ENCODE measurements around the gene OR9A4.

The OR9A4 gene

GRCh38 chr7:141945356-141945755, 29.2 kb downstream of the OR9A4 start:
- in situ Hi-C loops (cut with MboI; ENCODE audit: low sequenced_read_pairs): no loop called here

GRCh38 chr7:141946796-141947195, 30.6 kb downstream of the OR9A4 start, which contains the start of gene CLEC5A:
Gene CLEC5A (minus strand): TSS chr7:141946974. CDS start chr7:141946292, 682 bp downstream.
- in situ Hi-C loops (cut with MboI; ENCODE audit: low sequenced_read_pairs): no loop called here

GRCh38 chr7:141949021-141949420, 32.8 kb downstream of the OR9A4 start:
- in situ Hi-C loops (cut with MboI; ENCODE audit: low sequenced_read_pairs): no loop called here

- in situ Hi-C loops (cut with MboI; ENCODE audit: low sequenced_read_pairs): no loop called here
These were observed 33.3 kb downstream of the OR9A4 start for GRCh38 chr7:141949451-141949850.

GRCh38 chr7:141949911-141950310, 33.7 kb downstream of the OR9A4 start:
- in situ Hi-C loops (cut with MboI; ENCODE audit: low sequenced_read_pairs): loop anchor here (25.0 kb wide), 1 partner anchor 237 kb away; no protein-coding TSS in a partner anchor

GRCh38 chr7:141950806-141951205, 34.6 kb downstream of the OR9A4 start:
- in situ Hi-C loops (cut with MboI; ENCODE audit: low sequenced_read_pairs): loop anchor here (25.0 kb wide), 1 partner anchor 236 kb away; no protein-coding TSS in a partner anchor

GRCh38 chr7:141952461-141952860, 36.3 kb downstream of the OR9A4 start:
- in situ Hi-C loops (cut with MboI; ENCODE audit: low sequenced_read_pairs): loop anchor here (25.0 kb wide), 1 partner anchor 235 kb away; no protein-coding TSS in a partner anchor

DNA sequence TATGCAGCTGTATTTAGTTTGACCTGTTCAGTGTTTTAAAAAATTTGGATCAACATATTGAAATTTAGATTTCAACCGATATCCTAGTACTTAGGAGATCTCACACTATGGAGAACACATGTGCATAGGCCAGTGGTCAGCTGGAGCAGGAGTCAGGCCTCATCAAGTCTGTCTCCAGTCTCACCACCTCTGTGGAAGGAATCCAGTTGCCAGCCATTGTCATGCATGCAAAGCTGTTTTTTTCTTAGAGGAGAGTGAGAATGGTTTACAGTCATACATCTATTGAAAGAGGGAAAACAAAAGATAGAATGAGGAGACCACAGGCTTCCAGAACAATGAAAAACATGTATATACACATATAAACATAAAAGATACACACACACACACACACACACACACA, 38.1 kb downstream of the OR9A4 start:
- in situ Hi-C loops (cut with MboI; ENCODE audit: low sequenced_read_pairs): loop anchor here (25.0 kb wide), 1 partner anchor 233 kb away; no protein-coding TSS in a partner anchor

DNA sequence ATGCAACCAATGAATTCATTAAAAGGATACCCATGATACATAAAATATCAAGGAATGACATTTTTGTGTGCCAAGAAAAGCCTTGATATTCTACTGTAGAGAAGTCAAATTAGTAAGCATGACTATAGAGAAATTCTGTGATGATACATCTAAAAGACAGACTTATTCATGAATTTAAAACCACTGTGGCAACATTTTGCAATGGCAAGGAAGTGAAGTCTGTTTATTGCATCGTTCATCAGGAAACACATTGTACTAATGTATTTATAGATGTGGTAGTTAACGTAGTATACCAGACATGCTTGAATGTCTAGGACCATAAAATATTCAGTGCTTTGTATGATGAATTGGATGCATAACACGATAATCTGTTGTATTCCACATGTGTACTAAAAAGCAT, 39.9 kb downstream of the OR9A4 start:
- in situ Hi-C loops (cut with MboI; ENCODE audit: low sequenced_read_pairs): loop anchor here (25.0 kb wide), 1 partner anchor 231 kb away; no protein-coding TSS in a partner anchor

GRCh38 chr7:141960687-141961422, 44.7 kb downstream of the OR9A4 start:
- in situ Hi-C loops (cut with MboI; ENCODE audit: low sequenced_read_pairs): loop anchor here (25.0 kb wide), 1 partner anchor 226 kb away; no protein-coding TSS in a partner anchor
